ENCODE data around the gene TRIM7. TPM values are rescaled to one million over a fixed set of nuclear protein-coding genes. Genes with fewer than 3 reads are reported as not detected.
A peak's percentile ranks its signal among the peaks of the same experiment; 100 is the strongest.
"Not testable (repeated sequence)": the region's sequence is repeated elsewhere in the genome, so short reads cannot be mapped to it uniquely, and the experiment has no call there.

TRIM7 gene
- total RNA-seq, 1 donor from 2014 or later, result 2.7 TPM

DNA sequence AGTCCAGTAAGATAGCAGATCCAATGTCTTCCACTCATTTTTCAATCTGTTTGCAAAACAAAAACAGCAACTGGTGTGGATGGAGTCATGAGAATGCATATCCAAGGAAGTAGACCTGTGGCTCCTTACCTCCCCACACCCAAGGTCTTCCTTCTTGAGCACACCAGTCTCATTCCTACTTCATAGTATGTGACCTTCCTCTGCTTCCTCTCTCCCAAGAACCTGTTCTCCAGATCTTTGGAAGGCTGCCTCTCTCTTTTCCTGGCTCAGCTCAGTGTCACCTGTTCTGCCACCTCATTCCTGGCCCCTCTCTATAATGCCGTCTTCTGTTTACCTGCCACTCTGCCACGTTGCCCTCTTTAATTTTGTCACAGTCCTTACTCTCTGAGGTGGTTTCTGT lies 7.9 kb upstream of the TRIM7 start:
- Mint-ChIP-seq H3K4me1 (peaks cover 19% of the 10 kb centered on the region), H3K27ac (peak overlapping the region; percentile 14)

DNA sequence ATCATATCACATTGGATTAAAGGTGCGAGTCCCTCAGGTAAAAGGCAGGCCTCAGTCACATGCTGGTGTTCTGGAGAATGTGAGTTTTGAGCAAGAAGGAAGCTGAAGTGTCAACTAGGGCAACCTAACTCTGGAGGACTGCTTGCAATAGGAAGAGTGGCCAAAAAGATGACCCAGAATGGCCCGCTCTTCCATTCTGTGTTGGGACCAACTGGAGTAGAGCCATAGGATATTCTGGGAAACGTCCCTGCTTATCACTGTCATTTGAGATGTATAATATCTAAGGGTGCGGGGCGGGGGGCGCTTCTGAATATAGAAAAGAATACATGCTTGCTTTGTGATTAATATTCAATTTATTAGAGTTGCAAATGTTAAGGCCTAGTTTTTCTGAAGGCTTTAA lies 7.1 kb upstream of the TRIM7 start:
- H3K4me1 Mint-ChIP-seq, result peaks cover 17% of the 10 kb centered on the region
- intact Hi-C loops (cut with micrococcal nuclease), result no loop called here
- H3K27me3 Mint-ChIP-seq, result peaks cover 8% of the 10 kb centered on the region
- H3K4me3 Mint-ChIP-seq, result no peak overlapping the region
- no peak overlapping the region for H3K27ac Mint-ChIP-seq
- H3K36me3 Mint-ChIP-seq (ENCODE audit: low read depth), result peaks cover 4% of the 10 kb centered on the region
- H3K9me3 Mint-ChIP-seq, result peaks cover 4% of the 10 kb centered on the region
- no peak for DNase-seq

More for the DNA sequence above, 7.9 kb upstream of the TRIM7 start:
- Mint-ChIP-seq H3K4me3 (no peak overlapping the region), H3K9me3 (no peaks in the 10 kb centered on the region), H3K36me3 (ENCODE audit: low read depth) (no peaks in the 10 kb centered on the region), H3K27me3 (peaks cover 5% of the 10 kb centered on the region)
- DNase-seq, result no peak
- intact Hi-C loops (cut with micrococcal nuclease), result no loop called here

DNA sequence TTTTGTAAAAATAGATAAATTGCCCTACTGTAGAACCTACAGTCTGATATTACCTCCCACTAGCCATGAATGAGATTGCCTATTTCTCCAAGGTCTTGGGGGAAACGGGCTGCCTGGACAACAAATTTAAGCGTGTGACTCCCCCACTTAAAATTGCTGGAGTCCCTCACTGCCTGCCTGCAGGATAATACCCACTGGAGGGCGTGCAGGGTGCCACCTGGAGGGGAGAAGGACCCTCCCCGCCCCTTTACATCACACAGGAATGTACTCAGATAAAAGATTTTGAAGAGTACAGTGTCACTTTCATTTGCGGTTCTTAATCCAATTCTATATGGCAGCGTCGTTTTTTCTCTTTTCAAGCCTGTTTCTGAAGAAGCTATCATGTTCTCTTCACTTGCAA lies 6.2 kb upstream of the TRIM7 start:
- H3K36me3 Mint-ChIP-seq (ENCODE audit: low read depth), result peaks cover 9% of the 10 kb centered on the region
- peaks cover 14% of the 10 kb centered on the region for H3K27me3 Mint-ChIP-seq
- no peak for DNase-seq
- no peak overlapping the region for H3K27ac Mint-ChIP-seq
- H3K4me3 Mint-ChIP-seq, result no peak overlapping the region
- intact Hi-C loops (cut with micrococcal nuclease), result no loop called here
- peaks cover 8% of the 10 kb centered on the region for H3K9me3 Mint-ChIP-seq
- peaks cover 22% of the 10 kb centered on the region for H3K4me1 Mint-ChIP-seq

DNA sequence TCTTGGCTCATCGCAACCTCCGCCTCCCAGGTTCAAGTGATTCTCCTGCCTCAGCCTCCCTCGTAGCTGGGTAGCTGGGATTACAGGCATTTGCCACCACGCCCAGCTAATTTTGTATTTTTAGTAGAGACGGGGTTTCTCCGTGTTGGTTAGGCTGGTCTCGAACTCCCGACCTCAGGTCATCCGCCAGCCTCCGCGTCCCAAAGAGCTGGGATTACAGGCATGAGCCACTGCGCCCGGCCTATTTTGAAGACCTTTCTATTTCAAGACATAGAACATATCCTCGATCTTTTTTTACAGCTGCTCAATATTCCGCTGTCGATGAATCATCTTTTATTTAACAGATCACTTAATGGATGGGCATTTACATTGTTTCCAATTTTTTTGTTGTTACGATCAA lies 5.7 kb upstream of the TRIM7 start:
- DNase-seq; intact Hi-C loops (cut with micrococcal nuclease); H3K9me3 Mint-ChIP-seq; H3K27ac Mint-ChIP-seq; H3K4me3 Mint-ChIP-seq; H3K36me3 Mint-ChIP-seq (ENCODE audit: low read depth): not testable (repeated sequence)
- Mint-ChIP-seq H3K4me1 (peaks cover 25% of the 10 kb centered on the region), H3K27me3 (peaks cover 19% of the 10 kb centered on the region)

DNA sequence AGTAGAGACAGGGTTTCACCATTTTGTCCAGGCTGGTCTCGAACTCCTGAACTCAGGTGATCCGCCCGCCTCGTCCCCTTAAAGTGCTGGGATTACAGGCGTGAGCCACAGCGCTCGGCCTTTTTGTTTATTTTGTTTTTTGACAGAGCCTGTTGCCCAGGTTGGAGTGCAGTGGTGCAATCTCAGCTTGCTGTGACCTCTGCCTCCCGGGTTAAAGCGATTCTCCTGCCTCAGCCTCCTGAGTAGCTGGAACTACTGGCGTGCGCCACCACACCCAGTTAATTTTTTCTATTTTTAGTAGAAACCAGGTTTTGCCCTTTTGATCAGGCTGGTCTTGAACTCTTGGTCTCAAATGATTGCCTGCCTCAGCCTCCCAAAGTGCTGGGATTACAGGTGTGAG lies 5.2 kb upstream of the TRIM7 start:
- H3K27ac Mint-ChIP-seq; intact Hi-C loops (cut with micrococcal nuclease); DNase-seq; H3K4me3 Mint-ChIP-seq; H3K36me3 Mint-ChIP-seq (ENCODE audit: low read depth); H3K9me3 Mint-ChIP-seq: not testable (repeated sequence)
- peaks cover 22% of the 10 kb centered on the region for H3K27me3 Mint-ChIP-seq
- peaks cover 28% of the 10 kb centered on the region for H3K4me1 Mint-ChIP-seq

DNA sequence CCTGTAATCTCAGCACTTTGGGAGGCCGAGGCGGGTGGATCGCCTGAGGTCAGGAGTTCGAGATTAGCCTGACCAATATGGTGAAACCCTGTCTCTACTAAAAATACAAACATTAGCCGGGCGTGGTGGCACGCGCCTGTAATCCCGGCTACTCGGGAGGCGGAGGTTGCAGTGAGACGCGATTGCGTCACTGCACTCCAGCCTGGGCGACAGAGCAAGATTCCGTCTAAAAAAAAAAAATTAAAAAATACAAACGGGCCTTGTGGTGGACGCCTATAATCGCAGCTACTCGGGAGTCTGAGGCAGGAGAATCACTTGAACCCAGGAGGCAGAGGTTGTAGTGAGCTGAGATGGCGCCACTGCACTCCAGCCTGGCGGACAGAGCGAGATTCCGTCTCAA lies 4.0 kb upstream of the TRIM7 start:
- intact Hi-C loops (cut with micrococcal nuclease); H3K9me3 Mint-ChIP-seq; H3K4me3 Mint-ChIP-seq; H3K27ac Mint-ChIP-seq; DNase-seq: not testable (repeated sequence)
- peaks cover 11% of the 10 kb centered on the region for H3K36me3 Mint-ChIP-seq (ENCODE audit: low read depth)
- H3K4me1 Mint-ChIP-seq, result peaks cover 30% of the 10 kb centered on the region
- peaks cover 24% of the 10 kb centered on the region for H3K27me3 Mint-ChIP-seq

DNA sequence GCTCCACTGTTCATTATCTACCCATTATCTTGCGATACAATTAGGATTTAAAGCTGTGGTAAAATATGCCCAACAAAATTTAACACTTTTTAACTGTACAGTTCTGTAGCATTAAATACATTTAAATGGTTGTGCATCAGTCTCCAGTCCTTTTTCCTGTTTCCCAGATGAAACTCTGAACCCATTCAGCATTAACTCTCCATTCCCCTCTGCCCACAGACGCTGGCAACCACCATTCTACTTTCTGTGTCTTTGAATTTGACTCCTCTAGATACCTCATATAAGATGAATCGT lies 2.9 kb upstream of the TRIM7 start:
- H3K4me3 Mint-ChIP-seq, result peak overlapping the region; percentile 91
- peaks cover 11% of the 10 kb centered on the region for H3K36me3 Mint-ChIP-seq (ENCODE audit: low read depth)
- no peak for DNase-seq
- peaks cover 27% of the 10 kb centered on the region for H3K27me3 Mint-ChIP-seq
- peaks cover 33% of the 10 kb centered on the region for H3K4me1 Mint-ChIP-seq
- peaks cover 8% of the 10 kb centered on the region for H3K9me3 Mint-ChIP-seq
- intact Hi-C loops (cut with micrococcal nuclease), result loop anchor here (1.0 kb wide), 5 partner anchors 10 to 53 kb away; partner anchors contain the start of gene TRIM52
- H3K27ac Mint-ChIP-seq, result peak overlapping the region; percentile 91

DNA sequence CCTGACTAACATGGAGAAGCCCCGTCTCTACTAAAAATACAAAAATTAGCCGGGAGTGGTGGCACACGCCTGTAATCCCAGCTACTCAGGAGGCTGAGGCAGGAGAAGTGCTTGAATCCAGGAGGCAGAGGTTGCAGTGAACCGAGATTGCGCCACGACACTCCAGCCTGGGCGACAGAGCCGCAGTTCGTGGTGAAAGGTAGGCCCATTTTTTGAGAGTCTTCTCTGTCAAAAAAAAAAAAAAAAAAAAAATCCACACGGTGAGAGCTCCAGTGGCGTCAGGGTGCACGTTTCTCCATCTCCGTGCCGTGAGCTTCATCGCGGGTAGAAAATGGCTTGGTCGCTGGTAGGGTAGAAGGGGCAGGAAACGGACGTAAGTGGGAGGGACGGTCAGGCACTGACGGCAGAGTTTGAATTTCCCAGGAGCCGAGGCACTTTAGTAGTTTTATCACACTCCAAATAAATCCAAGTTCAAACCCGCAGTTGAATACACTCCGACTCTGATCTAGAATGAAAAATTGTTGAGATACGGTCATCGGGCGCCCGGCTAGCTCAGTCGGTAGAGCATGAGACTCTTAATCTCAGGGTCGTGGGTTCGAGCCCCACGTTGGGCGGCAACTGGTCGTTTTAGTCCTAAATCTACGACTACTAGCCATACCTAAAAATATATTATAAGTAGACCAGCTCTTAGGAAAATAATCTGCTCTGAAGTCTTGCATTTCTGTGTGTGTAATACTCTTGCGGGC lies 2.4 kb upstream of the TRIM7 start:
- H3K27me3 Mint-ChIP-seq, result peaks cover 28% of the 10 kb centered on the region
- peaks cover 11% of the 10 kb centered on the region for H3K36me3 Mint-ChIP-seq (ENCODE audit: low read depth)
- peak overlapping the region; percentile 91 for H3K4me3 Mint-ChIP-seq
- peaks cover 8% of the 10 kb centered on the region for H3K9me3 Mint-ChIP-seq
- H3K4me1 Mint-ChIP-seq, result peaks cover 31% of the 10 kb centered on the region
- intact Hi-C loops (cut with micrococcal nuclease), result loop anchor here (1.0 kb wide), 5 partner anchors 11 to 54 kb away; partner anchors contain the start of gene TRIM52
- peak overlapping the region; percentile 91 for H3K27ac Mint-ChIP-seq
- DNase-seq, result peak; percentile 92

DNA sequence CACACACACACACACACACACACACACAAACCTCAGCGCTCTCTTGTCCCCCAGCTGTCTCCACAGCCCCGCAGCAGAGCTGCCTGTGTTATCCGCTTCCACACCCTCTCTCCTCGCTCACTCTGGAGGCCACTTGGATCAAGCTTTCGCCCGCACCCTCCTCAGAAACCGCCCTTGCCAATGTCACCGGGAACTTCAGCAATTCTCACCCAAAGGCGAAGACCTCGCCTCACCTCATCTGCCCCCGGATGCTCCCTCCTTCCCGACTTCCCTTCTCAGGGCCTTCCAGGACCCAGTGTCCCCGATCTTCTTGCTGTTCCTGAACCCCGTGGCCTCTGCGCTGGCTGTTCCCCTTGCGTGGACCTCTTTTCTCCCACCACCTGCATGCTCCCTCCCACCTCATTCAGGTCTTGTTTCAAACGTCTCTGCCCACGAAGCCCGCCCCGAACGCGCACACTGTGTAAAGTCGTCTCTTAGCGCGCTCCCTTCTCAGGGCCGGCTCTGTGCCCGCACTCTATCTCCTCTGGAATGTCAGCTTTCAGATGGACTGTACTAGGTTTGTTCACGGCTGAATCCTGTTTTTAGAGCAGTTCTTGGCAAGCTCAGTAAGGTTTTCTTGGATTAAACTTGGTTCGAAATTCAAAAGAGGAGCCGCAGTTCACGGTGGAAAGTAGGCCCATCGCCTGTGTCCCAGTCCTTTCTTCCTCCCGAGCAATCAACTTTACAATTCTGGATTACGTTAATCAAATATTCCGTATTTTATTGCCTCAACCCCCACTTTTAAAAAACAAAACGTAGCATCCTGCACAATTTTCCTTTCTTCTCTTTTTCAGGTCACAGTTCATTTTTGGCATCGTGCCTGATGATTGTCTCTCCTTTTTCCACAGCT lies 1.0 kb upstream of the TRIM7 start:
- intact Hi-C loops (cut with micrococcal nuclease), result loop anchor here (1.0 kb wide), 1 partner anchor 40 kb away; no protein-coding TSS in a partner anchor
- Mint-ChIP-seq H3K27me3 (peaks cover 35% of the 10 kb centered on the region), H3K36me3 (ENCODE audit: low read depth) (peaks cover 13% of the 10 kb centered on the region), H3K9me3 (peaks cover 8% of the 10 kb centered on the region), H3K4me1 (peaks cover 30% of the 10 kb centered on the region), H3K4me3 (peak overlapping the region; percentile 91), H3K27ac (peak overlapping the region; percentile 91)
- DNase-seq, result peak; percentile 75

DNA sequence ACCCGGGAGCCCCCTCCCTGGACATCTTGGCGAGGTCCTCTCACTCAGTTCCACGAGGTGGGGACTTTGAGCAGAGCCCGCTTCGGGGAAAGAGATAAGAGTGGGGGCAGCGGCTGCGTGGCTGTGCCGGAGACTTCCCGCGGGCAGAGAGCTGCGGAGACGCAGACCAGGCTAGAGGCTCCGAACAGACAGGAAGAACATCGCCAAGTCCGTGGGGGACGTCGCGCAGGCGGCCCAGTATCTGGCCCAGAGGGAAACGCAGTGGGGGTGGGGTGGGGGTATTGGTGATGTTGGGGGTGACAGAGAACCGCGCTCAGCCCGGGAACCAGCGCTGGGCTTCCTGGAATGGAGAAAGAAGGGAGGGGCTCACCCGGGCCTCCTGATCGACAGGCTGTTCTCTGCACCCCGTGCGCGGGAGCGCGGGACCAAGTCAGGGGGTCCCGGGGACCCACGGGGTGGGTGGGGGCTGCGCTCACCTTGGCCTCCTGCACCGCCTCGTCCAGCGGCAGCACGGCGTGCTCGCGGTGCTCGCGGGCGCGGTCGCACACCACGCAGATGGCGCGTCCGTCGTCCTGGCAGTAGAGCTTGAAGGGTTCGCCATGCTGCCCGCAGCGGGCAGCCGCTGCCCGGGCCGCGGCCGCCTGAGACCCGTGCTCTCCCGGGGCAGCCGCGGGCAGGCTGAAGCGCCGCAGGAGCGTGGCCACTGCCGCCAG lies 727 bp downstream of the TRIM7 start:
- intact Hi-C loops (cut with micrococcal nuclease), result no loop called here
- peak; percentile 75 for DNase-seq
- Mint-ChIP-seq H3K9me3 (peaks cover 8% of the 10 kb centered on the region), H3K4me3 (peak overlapping the region; percentile 86), H3K36me3 (ENCODE audit: low read depth) (peaks cover 13% of the 10 kb centered on the region), H3K27me3 (peaks cover 46% of the 10 kb centered on the region), H3K4me1 (peaks cover 32% of the 10 kb centered on the region), H3K27ac (peak overlapping the region; percentile 79)

DNA sequence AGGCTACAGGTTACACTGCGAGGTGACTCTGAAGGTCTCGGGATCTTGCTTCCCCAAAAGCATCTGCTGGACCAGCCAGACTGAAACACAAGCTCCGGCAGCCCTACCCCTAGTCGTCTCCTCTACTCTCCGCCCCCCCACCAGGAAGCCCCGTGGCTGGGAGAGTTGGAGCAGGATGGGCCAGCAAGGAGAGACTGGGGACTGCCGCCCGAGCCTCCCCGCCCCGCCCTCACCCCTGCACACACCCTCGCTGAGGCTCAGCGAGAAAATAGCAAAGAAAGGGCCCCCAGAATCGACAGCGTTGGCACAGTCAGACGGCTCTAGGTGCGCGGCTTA lies 1.3 kb downstream of the TRIM7 start:
- Mint-ChIP-seq H3K9me3 (peaks cover 8% of the 10 kb centered on the region), H3K4me3 (peak overlapping the region; percentile 86), H3K4me1 (peaks cover 32% of the 10 kb centered on the region), H3K27ac (peak overlapping the region; percentile 79), H3K36me3 (ENCODE audit: low read depth) (peaks cover 13% of the 10 kb centered on the region), H3K27me3 (peaks cover 47% of the 10 kb centered on the region)
- DNase-seq, result no peak
- intact Hi-C loops (cut with micrococcal nuclease), result no loop called here

DNA sequence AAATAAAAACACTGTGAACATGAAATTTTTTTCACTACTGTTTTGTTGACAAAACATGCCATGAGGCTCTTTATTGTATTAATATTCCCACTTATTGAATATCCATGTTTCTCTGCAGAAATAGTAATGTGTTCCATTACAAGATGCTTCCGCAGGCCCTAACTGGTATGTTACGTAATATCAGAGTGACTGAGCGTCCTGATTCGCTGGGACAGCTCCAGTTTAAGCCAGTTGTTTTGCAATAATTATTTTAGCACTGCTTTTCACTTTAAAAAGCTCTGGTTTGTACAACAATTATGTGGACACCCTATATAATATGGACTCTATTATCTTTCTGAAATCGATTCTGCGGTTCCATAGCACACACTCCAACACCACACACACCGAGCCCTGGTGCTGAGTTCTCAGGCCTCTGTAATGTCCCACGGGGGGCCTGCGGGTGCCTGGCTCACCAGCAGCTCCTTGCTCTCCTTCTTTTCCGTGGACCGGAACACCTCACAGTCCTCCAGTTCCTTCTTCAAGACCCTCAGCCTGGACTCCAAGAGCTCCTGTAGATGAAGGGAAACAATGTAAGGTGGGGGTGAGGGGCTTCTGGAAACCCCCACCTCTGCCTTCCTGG lies 1.8 kb downstream of the TRIM7 start:
- Mint-ChIP-seq H3K4me1 (peaks cover 30% of the 10 kb centered on the region), H3K4me3 (peak overlapping the region; percentile 86), H3K27me3 (peaks cover 47% of the 10 kb centered on the region), H3K36me3 (ENCODE audit: low read depth) (peaks cover 13% of the 10 kb centered on the region), H3K9me3 (peaks cover 8% of the 10 kb centered on the region), H3K27ac (no peak overlapping the region)
- no peak for DNase-seq
- intact Hi-C loops (cut with micrococcal nuclease), result no loop called here

DNA sequence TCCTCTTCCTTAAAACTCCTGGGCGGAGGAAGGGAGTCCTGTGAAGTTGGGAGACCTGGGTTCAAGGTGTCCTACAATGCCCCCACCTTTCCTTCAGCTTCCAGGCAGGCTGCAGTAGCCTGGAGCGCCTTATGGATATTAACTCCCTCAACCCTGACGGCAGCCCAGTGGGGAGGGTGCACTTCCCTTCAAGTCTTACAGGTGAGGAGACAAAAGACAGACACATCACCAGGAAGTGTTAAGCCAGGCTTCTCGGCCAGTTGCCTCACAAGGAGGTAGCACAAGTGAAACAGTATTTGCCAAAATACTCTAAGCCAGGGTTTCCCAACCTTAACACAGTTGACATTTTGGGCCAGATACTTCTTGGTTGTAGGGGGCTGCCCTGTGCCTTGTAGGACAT lies 4.2 kb downstream of the TRIM7 start:
- Mint-ChIP-seq H3K4me3 (no peak overlapping the region), H3K9me3 (no peaks in the 10 kb centered on the region), H3K36me3 (ENCODE audit: low read depth) (peaks cover 3% of the 10 kb centered on the region), H3K4me1 (peaks cover 12% of the 10 kb centered on the region), H3K27ac (no peak overlapping the region), H3K27me3 (peaks cover 35% of the 10 kb centered on the region)
- DNase-seq, result no peak
- intact Hi-C loops (cut with micrococcal nuclease), result no loop called here

Data from activated CD4-positive, alpha-beta T cell treated with anti-CD3 and anti-CD28 coated beads, Interleukin-2, amount 10 ng/mL, durations not matched to agents 24 days and 14 days (primary cell).